Activated CD8-positive, alpha-beta memory T cell treated with anti-CD3 and anti-CD28 coated beads for 48 hours (primary cell): ENCODE data around the gene ZNF419.
"Not testable (repeated sequence)": the region's sequence is repeated elsewhere in the genome, so short reads cannot be mapped to it uniquely, and the experiment has no call there.

Source experiments
- DNase-seq, 3 experiments: peaks; one replicate each; pipeline ENCODE4 v3.0.0-alpha.2; 2020; ENCODE audit warnings: low read depth in 2 of 3, low spot score in 2 of 3

ZNF419 gene

DNA sequence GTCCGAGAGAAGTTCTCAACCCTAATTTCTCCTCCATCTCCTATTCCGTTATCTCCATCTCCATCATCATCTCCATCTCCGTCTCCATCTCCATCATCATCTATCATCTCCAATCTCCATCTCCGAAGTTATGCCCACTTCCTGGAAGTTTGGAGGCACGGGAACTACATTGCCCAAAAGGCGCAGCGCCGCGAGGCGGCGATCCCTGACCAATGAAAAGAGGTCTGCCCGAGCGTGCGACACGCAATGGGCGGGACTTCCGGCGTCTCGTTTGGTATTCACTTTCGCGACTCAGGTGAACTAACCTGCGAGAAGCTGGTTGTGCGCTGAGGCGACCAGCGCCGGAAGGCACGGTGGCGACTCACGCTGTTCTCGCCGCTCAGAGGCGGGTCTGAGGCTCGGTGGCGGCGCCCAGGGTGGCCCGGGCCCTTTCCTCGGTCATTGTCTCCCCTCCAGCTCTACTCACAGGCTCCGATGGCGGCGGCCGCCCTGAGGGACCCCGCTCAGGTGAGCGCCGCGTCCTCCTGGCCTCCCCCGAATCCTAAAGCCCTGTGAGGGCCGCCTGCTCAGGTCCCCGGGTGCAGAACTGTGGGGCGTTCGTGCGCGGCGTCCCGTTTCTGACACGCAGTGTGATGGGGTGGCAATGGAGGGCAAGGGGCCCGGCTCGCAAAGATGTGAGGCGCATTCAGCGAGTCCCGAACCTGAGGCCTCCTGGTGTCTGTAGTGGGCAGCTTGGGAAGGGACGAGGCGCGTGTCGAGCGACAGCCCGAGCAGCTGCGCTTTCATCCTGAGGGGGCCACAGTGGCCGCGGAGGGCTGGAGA is at the start of gene ZNF419:
Gene ZNF419, plus strand, starts transcription at position 274 of the 822 bp plus-strand sequence. Its CDS starts 201 bp downstream, at position 475.
- peak; percentile 59 to 76 (median 72) for DNase-seq

DNA sequence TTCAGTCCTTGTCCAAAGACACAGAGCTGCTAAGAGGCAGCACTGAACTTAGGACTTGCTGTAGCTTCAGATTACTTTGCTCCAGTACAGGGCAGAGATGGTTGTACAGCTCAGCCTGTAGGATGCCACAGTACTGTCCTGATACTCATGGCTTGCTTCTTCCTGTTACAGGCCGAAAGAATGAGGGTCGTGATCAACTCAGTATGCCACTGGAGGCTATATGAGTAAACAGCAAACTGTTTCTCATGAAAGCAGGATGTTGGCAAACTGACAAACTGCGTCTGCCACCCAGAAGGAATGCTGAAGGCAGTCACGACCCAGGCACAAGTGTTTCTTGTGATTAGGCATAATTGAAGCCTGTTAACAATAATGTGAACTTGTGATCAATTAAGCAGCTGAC is 49.6 kb upstream of the ZNF419 start:
- no peak for DNase-seq

DNA sequence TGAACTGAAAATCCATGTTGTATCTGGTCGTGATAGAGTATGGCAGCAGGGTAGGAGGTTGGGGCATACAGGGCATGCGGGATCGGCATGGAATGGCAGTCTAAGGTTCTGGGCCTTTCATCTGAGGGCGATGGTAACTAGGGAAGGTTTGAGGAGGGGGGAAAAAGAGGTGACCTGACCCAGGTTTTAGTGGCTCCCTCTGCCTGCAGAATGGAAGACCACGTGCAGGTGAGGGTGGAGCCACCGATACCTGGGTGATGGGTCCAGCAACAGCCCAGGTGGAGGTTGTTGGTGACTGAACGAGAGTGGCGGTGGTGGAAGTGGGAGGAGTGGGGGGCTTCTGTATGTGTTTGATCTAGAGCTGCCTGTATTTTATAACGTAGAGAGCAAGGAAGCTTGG is 48.6 kb upstream of the ZNF419 start:
- DNase-seq, result no peak

DNA sequence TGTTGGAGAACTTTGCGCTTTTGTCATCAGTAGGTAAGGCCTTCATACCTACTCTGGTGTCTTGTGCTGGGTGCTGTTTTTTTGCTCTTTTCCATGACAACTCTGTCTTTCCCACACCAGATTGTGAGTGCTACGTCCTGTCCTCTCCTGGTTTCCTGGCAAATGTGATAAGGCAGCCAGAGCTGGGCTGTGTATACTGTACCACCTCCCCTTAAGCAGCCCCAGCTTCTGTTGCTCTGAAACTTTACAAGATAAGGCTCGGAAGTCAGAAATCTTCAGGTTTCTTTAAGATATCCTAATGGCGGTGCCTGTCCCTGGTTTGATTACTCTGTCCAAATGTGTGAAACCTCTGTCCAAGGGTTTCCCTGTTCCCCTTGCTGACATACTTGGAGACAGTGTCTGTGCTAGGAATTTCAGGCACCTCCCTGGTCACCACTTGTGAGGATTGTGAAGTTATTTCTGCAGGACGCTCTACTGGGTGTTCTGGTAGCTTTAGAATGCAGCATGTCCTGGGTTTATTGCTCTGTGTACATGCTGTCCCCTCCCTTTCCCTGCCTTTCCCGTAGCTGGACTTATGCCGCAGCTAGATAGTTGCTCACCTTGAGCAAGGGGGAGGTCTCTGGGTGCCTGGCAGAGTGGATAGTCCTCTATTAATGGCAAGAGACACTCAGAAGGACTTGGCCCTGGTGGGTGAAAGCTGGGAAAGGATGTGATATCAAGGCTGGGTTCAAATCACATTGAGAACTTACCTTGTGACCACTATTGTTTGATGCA is 45.4 kb upstream of the ZNF419 start:
- DNase-seq, result no peak

DNA sequence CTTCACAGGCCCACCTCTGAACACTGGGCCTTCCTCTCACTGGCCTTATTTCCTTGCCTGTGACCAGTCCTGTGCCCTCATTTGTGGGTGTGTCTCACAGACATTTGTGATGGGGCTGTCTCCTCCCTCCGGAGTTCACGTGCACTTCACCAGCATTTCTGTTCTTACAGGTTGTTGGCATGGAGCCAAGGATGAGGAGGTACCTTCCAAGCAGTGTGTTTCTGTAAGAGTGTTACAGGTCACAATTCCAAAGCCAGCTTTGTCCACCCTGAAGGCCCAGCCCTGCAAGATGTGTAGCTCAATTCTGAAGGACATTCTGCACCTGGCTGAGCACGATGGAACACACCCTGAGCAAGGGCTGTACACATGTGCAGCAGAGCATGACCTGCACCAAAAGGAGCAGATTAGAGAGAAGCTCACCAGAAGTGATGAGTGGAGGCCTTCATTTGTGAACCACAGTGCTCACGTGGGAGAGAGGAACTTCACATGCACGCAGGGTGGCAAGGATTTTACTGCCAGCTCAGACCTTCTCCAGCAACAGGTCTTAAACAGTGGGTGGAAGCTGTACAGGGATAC is 44.3 kb upstream of the ZNF419 start:
- DNase-seq, result no peak

DNA sequence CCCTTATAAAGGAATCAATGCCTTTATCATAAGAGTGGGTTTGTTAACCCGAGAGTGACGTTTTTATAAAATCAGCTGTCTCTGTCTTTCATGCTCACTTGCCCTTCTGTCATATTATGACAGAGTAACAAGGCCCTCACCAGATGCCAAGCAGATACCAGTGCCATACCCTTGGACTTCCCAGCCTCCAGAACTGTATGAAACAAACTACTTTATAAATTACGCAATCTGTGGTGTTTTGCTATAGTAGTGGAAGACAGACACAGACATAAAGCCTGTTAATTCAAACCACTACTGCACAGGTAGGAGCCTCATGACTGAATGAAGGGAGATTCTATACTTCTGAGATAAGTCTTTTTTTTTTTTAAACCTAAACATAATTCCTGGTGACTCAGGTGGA is 35.2 kb upstream of the ZNF419 start:
- DNase-seq, result no peak

DNA sequence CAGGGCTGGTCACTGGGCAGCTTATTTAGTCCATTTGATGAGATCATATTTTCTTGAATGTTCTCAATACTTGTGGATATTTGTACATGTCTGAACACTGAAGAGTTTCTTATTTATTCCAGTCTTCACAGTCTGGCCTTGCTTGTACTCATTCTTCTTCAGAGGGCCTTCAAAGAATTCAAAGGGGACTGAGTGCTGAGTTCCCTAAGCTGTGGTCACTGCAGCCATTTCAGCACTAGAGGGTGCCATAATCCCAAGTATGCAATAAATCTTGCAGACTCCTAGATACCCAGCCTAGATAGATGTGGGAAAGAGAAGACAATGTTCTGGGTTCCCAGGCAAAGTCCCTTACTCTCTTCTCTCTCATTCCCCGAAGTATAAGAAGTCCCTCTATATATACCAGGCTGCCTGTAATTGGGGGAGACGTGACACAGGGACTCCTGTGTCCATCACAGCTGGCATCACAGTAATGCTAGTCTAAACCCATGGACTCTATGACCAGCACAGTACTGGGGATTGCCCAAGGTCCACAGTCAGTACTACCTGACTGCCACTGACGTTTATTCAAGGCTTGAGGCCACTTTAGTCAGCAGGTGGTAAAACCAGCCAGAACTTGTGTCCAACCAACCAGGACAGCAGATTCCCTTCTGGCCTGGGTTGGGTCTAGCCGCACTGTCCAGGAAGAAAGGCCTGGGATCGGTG is 21.7 kb upstream of the ZNF419 start:
- DNase-seq, result no peak

DNA sequence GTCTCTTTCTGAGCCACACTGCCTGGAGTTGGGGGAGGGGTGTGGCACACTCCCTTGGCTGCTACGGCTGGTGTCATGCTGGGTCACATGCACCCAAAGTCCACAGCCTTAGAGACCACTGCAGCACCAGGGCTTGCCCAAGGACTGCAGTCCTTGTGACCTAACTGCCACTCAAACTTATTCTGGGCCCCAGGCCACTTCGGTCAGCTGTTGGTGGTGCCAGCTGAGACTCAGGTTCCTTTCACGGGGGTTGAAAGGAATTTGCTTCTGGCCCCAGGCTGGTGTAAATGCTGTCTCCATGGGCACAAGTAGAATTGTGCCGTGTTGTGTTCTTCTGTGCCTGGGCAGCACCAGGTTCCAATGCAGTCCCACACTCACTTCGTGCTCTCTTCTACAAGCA is 21.1 kb upstream of the ZNF419 start:
- DNase-seq, result no peak

DNA sequence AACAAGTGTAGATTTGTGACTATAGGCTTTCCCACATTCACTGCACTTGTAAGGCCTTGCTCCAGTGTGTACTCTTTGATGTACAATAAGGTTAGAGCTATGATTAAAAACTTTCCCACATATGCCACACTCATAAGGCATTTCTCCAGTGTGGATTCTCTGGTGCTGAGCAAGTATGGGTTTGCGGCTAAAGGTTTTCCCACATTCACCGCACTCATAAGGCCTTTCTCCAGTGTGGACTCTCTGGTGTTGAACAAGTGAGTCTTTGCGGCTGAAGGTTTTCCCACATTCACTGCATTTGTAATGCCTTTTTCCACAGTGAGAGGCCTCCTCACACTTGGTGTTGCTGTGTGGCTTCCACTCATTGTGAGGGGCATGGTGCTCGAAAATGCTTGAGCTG is 13.9 kb upstream of the ZNF419 start:
- DNase-seq, result no peak

DNA sequence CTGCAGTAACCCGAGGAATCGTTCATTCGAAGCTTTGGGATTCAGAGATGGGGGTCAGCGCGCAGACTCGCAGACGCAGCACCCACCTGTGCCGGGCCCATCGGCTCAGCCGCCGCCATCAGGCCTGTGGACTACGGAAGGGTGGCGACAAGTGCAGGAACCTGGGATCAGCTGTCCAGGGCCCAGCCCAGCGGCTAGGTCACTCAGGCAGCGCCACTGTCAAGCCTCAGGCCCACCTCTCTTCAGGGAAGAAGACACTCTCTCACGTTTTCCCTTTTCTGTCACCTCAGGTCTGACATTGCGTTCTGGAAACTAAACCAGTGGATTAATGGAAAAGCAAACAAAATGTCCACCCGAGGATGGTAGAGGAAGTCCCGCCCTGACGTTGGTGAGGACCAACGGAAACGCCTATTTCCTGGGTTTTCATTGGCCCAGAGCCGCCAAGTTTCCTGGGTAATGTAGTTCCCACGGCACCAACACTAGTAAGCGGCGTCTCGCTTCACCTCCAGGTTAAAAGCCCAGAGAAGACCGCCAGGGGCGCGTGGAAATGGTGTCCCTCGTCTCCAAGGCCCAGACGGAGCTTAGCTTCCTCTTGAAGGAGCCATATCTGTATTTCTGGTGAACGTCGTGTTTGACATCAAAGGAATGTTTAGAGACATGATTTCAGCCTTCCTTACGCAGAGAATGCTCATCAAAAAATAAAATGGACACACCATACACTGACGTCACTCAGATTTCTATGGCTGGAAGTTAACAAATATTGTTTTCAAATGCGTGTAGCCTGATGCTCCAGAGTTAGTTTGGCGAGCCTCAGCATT is 10.2 kb upstream of the ZNF419 start, which contains the start of gene ZNF772:
Gene ZNF772, minus strand, starts transcription at position 376 of the 818 bp plus-strand sequence. Its CDS starts 257 bp downstream, at position 119.
- DNase-seq, result peak; percentile 24 to 54 (median 54)

DNA sequence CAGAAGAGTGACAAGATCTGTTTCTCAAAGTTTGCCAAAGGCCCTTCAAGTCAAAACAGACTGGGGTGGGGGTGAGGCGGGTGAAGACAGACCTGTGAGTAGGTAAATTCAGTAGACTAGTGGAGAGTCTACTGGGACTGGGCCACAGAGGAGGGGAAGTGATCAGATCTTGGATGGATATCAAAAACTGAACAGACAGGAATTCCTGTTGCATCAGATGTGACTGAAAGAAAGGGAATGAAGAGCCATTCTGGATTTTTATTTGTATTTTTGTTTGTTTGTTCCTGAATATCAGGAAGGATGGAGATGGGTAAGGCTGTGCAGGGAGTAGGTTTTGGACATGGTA is 722 bp downstream of the ZNF419 start:
- DNase-seq, result not testable (repeated sequence)

DNA sequence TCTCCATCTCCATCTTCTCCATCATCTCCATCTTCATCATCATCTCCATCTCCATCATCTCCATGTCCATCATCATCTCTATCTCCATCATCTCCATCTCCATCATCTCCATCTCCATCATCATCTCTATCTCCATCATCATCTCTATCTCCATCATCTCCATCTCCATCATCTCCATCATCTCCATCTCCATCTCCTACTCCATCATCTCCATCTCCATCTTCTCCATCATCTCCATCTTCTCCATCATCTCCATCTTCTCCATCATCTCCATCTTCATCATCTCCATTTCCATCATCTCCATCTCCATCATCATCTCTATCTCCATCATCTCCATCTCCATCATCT is 11.8 kb downstream of the ZNF419 start:
- DNase-seq, result not testable (repeated sequence)

DNA sequence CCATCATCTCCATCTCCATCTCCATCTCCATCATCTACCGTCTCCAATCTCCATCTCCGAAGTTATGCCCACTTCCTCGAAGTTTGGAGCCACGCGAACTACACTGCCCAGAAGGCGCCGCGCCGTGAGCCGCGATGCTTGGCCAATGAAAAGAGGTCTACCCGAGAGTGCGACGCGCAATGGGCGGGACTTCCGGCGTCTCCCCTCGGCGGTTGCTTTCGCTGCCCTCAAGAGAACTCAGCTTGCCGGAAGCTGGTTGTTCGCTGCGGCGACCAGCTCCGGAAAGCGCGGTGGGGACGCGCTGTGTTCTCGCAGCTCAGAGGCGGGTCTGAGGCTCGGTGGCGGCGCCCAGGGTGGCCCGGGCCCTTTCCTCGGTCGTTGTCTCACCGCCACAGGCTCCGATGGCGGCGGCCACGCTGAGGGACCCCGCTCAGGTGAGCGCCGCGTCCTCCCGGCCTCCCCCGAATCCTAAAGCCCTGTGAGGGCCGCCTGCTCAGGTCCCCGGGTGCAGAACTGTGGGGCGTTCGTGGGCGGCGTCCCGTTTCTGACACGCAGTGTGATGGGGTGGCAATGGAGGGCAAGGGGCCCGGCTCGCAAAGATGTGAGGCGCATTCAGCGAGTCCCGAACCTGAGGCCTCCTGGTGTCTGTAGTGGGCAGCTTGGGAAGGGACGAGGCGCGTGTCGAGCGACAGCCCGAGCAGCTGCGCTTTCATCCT is 12.3 kb downstream of the ZNF419 start, which contains the start of gene ZNF773:
Gene ZNF773, plus strand, starts transcription at position 259 of the 716 bp plus-strand sequence. Its CDS starts 143 bp downstream, at position 402.
- DNase-seq, result peak; percentile 68 to 85 (median 84)

DNA sequence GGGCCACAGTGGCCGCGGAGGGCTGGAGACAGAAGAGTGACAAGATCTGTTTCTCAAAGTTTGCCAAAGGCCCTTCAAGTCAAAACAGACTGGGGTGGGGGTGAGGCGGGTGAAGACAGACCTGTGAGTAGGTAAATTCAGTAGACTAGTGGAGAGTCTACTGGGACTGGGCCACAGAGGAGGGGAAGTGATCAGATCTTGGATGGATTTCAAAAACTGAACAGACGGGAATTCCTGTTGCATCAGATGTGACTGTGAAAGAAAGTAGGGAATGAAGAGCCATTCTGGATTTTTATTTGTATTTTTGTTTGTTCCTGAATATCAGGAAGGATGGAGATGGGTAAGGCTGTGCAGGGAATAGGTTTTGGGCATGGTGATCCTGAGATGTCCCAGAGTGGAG is 12.8 kb downstream of the ZNF419 start:
- not testable (repeated sequence) for DNase-seq

DNA sequence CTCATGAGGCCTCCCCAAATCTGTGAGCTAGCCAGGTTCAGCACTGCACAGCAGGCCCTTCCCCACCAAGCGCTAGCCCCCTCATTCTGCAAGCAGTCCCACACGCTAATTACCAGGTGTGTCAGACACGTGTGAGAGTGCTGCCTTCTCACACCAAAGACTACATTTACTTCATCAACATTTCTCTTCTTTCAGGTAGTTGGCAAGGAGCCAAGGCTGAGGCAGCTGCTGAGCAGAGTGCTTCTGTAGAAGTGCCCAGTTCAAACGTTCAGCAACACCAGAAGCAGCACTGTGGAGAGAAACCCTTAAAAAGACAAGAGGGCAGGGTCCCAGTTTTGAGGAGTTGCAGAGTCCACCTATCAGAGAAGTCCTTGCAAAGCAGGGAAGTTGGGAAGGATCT is 18.6 kb downstream of the ZNF419 start:
- no peak for DNase-seq

DNA sequence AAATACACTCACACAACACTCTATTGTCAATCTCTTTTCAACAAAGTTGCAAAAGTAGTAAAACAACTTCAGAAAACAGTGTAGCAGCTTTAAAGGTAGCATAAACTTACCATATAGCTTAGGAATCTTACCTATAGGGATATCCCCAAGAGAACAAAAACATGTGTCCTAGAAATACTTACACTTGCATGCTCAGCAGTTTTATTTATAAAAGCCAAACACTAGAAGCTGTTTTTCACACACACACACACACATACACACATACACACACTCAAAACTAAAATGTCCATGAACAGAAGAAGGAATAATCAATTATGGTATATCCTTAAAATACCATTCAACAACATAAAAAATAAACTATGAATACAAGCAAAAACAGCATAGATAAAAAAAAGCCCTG is 23.9 kb downstream of the ZNF419 start:
- DNase-seq, result no peak

DNA sequence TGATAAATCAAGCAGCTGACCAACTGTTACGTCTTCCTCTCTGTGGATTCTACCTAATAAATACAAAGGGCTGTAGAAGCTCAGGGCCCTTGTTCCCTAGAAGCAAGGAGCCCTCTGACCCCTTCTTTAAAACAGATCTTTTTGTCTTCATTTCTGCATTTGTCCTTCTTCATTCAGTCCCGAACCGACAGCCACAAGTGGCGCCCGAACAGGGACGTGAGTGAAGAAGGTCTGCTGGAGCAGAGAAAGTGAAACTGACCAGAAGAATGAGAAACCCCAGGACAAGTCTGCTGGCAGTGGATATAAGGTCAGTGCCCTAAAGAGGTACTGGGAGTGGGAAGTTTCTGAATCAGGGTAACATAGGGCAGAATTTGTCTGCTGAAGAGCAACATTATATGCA is 25.3 kb downstream of the ZNF419 start:
- DNase-seq, result no peak

DNA sequence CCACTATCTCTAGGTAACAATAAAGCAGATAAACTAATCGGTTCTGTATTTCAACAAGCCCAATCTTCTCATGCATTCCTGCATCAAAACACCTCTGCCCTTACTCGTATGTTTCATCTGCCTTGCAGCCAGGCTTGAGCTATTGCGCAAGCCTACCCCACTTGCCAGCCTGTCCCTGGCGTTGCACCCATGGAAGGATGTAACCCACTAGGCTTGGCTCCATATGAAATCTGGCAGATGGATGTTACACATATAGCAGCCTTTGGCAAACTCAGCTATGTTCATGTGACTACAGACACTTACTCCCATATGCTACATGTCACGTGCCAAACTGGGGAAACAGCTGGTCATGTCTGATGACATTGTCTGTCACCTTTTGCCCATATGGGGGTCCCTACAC is 27.7 kb downstream of the ZNF419 start:
- no peak for DNase-seq

DNA sequence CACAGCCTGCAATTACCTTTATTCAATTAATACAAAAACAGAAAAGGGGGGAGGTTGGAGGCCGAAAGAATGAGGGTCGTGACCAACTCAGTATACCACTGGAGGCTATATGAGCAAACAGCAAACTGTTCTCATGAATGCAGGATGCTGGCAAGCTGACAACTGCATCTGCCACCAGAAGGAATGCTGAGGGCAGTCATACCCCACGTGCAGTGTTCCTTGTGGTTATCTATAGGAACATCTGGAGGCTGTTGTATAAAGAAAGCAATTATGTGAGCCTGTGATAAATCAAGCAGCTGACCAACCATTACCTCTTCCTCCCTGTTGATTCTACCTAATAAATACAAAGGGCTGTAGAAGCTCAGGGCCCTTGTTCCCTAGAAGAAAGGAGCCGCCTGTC is 30.5 kb downstream of the ZNF419 start:
- not testable (repeated sequence) for DNase-seq
